GM10266 (cell line): ENCODE measurements around the gene TNNT3.

Experiments
- DNase-seq: peaks from one replicate; pipeline ENCODE4 v3.0.0; 2012; ENCODE audit errors: extremely low spot score
- TF ChIP-seq, protein P1 (sequence below): IDR thresholded peaks from 2 replicates; pipeline ENCODE4 v1.5.1; 2012; ENCODE audit warnings: mild to moderate bottlenecking, low read depth; ENCODE audit not compliant: control insufficient read depth, insufficient read depth; ENCODE audit errors: missing control alignments

Gene TNNT3

DNA sequence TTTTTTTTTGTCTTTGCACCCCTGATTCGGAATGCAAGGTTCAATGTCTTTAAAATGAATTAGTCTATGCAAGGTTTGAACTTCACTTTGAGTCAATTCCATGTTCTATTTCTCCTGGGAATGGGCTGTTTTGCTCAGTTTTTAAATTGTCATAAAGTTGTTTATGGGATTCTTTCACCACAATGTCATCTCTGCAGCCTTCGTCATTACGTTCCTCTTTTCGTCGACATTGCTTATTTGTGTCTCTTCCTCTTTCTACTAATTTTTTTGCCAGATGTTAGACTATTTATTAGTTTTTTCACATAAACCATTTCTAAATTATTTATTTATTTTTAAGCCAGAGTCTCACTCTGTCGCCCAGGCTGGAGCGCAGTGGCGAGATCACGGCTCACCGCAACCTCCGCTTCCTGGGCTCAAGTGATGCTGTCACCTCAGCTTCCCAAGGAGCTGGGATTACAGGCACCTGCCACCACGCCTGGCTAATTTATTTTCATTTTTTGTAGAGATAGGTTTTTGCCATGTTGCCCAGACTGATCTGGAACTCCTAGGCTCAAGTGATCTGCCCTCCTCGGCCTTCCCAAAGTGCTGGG lies 7.1 kb upstream of the TNNT3 start:
- TF ChIP-seq, protein P1, sequence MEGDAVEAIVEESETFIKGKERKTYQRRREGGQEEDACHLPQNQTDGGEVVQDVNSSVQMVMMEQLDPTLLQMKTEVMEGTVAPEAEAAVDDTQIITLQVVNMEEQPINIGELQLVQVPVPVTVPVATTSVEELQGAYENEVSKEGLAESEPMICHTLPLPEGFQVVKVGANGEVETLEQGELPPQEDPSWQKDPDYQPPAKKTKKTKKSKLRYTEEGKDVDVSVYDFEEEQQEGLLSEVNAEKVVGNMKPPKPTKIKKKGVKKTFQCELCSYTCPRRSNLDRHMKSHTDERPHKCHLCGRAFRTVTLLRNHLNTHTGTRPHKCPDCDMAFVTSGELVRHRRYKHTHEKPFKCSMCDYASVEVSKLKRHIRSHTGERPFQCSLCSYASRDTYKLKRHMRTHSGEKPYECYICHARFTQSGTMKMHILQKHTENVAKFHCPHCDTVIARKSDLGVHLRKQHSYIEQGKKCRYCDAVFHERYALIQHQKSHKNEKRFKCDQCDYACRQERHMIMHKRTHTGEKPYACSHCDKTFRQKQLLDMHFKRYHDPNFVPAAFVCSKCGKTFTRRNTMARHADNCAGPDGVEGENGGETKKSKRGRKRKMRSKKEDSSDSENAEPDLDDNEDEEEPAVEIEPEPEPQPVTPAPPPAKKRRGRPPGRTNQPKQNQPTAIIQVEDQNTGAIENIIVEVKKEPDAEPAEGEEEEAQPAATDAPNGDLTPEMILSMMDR = no peak
- DNase-seq = no peak

DNA sequence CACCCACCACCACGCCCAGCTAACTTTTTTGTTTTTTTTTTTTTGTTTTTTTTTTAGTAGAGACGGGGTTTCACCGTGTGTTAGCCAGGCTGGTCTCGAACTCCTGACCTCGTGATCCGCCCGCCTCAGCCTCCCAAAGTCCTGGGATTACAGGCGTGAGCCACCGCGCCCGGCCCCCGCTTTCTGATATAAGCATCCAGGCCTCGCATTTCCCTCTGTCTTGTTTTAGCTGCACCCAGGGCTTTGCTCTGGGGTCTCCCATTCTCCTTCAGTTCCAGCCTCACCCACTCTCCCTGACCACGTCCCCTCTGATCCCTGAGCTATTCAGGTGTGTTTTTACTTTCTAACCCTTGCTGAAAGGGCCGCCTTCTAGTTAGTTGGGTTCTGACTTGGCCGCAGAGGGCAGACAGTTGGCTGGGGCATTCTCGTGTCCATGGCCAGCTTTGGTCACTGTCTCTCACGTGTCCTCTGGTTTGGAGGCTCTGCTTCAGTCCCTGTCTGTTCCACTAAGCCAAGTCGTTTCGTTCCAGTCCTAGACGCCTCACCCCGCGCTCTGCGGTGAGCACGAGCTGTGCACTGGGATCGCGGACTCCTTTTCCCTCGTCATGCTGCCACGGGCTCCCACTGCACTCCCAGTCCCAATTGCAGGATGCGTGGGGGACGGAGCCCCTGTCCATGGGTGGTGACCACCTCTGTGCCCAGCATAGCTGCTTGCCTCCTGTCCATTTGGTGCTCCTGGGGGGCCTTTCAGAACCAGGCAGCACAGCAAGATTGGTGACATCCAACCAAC lies 6.0 kb upstream of the TNNT3 start:
- DNase-seq = no peak
- TF ChIP-seq, protein P1 = no peak

DNA sequence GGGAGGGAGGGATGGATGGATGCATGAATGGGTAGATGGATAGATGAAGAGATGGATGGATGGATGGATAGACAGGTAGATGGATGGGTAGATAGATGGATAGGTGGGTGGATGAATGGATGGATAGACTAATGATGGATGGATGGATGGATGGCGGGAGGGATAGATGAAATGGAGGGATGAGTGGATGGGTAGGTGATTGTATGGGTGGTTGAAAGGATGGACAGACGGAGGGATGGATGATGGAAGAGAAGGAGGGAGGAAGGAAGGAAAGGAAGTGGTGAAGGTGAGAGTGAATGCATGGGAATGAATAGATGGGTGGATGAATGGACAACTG lies 3.7 kb upstream of the TNNT3 start:
- TF ChIP-seq, protein P1 = no peak
- DNase-seq = no peak

DNA sequence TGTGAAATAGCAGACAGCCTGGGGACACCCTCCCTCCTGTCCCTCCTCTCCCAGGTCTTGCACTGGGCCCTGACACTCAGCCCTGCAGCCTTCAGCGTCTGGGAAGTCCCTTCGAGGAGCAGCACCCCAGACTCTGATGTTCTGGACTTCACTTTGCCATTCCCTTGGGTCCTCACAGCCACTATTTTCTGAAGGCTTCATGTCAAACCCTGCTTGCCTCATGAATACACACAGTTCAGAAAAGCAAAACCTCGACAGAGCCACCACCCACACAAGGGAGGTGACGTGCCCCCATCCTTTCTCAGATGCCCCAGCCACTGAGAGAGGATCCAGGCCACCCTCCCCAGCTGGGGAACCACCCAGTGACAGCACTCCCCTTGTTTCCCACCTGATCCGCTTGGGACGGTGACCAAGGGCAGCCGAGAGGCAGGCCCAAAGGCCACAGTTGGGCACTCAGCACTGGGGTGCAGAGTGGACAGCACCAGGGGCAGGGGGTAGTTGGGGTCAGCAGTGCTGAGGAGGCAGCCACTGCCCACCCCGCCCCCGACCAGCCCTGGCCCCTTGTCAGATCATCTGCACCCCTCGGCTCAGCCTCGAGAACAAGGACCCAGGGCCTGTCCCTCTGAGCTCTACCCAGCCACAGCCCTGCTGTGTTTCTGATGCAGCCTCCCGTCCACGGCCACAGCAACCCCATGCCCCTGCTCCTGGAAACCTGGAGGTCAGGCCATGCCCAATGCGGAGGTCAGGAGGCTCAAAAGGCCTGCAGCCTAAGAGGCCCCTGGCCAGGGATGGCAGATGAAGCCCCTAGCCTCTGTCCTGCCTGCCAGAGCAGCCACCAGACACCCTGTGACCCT lies 3.1 kb upstream of the TNNT3 start:
- DNase-seq = peak; percentile 80
- TF ChIP-seq, protein P1 = no peak

DNA sequence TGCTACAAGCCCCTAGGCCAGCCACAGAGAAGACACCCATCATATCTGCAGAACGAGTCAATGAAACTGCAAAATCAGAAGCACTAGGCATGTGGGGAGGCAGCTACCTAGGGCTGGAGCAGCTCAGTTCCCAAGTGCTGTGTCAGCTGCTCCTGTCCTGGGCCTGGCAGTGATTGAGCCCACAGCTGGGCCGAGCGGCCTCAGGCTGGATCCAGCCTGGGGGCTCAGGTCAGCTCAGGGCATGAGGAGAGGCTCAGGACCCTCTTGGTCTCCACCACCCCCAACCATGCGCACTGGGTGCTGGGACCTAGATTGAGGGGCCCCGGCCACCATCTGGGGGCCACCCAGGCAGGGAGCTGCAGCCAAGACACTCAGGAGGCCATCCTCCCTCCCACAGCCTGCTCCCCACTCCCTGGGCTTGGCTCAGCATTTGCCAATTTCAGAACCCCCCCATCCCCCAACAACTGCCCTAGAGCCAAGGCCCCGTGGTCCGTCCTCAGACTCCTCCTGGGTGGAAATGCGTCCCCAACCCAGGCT lies 2.4 kb upstream of the TNNT3 start:
- DNase-seq = peak; percentile 41
- TF ChIP-seq, protein P1 = no peak

DNA sequence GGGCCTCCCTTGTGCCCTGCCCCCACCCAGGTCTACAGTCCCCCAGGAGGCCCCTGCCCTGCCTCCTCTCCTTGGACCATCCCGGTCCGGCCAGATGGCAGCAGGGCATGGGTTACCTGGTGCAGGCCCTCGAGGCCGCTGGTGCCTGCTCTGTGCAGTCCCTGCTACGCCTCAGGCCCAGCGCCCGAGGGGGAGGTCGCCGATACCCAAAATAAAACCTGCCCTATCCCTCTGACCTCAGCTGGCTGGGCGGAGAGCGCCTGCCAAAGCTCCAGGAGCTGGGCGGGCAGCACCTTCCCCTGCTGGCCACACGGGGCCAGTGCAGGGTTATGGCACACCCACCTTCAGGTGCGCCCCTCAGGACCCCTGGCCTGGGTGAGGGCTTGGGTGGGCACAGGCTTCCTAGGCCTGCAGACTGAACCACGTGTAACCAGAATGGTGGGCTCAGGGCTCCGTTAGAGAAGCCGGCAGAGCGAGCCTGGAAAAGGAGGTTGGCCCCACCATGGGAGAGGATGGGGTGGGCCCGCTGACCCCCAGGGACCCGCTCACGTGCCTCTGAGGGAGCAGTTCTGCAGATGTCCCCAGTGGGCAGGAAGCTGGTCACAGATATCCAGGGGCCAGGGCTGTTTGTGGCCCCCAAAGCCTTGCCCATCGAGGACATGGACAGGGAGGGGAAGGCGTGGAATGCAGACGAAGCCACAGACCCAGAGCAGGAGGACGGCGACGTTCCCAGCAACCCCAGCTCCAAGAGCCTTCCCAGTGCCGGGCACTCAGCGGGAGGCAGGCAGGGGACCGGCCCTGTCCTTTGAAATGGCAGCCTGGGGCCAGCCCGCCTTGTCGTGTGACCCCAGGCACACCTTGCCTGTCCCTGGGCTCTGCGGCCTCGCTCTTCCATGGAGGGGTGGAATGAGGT lies 1.7 kb upstream of the TNNT3 start:
- TF ChIP-seq, protein P1 = peak; percentile 46
- peak; percentile 35 for DNase-seq
